NB4 (cell line): ENCODE measurements around the gene BTBD9.

ENCODE experiments used
- DNase-seq: peaks from one replicate; pipeline ENCODE4 v3.0.0; 2010; ENCODE audit warnings: low read depth
- H3K4me3 ChIP-seq: one replicate; pipeline ENCODE4 v1.5.1; 2011; ENCODE audit warnings: mild to moderate bottlenecking, low read depth, low read length, moderate library complexity
- MAX ChIP-seq: IDR thresholded peaks from 2 replicates; pipeline ENCODE4 v1.6.1; 2011; ENCODE audit warnings: low read depth, low read length
- MYC ChIP-seq: IDR thresholded peaks from 2 replicates; pipeline ENCODE4 v1.6.1; 2011; ENCODE audit warnings: low read depth, low read length
- POLR2A ChIP-seq: IDR thresholded peaks from 2 replicates; pipeline ENCODE4 v1.6.1; 2011; ENCODE audit warnings: mild to moderate bottlenecking; ENCODE audit not compliant: insufficient read length; ENCODE audit errors: extremely low read depth
- TF ChIP-seq, protein P1 (sequence below): IDR thresholded peaks from one replicate; pipeline ENCODE4 v1.5.1; 2012; ENCODE audit warnings: low read depth, low read length

The BTBD9 gene

GRCh38 chr6:38148606-38149005, 491.1 kb downstream of the BTBD9 start:
- no peak for DNase-seq
- TF ChIP-seq, protein P1, sequence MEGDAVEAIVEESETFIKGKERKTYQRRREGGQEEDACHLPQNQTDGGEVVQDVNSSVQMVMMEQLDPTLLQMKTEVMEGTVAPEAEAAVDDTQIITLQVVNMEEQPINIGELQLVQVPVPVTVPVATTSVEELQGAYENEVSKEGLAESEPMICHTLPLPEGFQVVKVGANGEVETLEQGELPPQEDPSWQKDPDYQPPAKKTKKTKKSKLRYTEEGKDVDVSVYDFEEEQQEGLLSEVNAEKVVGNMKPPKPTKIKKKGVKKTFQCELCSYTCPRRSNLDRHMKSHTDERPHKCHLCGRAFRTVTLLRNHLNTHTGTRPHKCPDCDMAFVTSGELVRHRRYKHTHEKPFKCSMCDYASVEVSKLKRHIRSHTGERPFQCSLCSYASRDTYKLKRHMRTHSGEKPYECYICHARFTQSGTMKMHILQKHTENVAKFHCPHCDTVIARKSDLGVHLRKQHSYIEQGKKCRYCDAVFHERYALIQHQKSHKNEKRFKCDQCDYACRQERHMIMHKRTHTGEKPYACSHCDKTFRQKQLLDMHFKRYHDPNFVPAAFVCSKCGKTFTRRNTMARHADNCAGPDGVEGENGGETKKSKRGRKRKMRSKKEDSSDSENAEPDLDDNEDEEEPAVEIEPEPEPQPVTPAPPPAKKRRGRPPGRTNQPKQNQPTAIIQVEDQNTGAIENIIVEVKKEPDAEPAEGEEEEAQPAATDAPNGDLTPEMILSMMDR = no peak
- TF ChIP-seq POLR2A (no peak), MAX (no peak), MYC (no peak)
- H3K4me3 ChIP-seq = no peak overlapping the region

DNA sequence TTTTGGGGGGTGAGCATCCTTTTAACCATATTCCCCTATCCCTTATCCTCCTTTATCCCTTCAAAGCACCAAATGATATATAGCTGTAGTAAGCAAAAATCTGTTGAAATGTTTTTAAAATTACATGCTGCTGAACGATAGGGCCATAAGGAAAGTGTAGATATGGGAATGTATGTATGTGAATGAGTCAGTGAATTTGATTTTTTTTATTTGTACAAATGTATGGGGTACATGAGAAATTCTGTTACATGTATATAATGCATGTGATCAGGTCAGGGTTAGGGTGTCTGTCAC, 493.0 kb downstream of the BTBD9 start:
- no peak for DNase-seq
- no peak for TF ChIP-seq MYC
- H3K4me3 ChIP-seq = no peak overlapping the region

DNA sequence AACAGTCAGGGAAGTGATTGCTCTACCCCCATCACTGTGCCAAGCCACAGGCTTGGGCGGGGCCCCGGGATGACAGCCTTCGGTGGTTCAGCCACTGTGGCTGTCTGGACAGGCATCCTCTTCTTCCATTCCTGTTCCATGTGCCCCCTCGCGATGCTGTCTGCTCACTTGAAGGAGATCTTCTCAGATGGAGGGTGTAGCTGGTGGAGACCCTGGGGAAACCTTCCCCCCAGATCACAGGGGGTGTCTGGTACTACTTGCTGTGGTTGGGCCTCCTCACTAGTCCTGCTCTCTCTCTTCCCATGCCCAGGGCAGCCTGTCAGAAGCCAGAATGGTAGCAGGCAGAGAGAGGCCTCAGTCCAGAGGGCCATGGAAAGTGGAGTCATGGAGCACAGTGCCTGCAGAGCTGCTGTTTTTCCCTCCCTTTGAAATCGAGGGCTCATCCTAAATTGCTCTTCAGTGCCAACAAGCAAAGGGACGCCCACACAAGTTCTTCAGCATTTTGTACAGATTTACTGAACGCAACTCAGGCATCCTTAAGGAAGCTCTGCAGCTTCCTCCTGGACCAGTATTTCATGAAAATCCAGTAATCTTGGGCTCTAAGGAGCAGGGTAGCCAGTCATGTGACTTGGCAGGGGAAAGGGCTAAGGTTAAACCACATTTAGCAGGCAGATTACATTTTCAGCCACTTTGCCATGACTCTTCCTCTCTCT, 493.6 kb downstream of the BTBD9 start:
- H3K4me3 ChIP-seq = no peak overlapping the region
- TF ChIP-seq POLR2A (no peak), MAX (no peak), MYC (no peak)
- TF ChIP-seq, protein P1 = no peak
- no peak for DNase-seq

- no peak overlapping the region for H3K4me3 ChIP-seq
- TF ChIP-seq MYC = no peak
- TF ChIP-seq MAX = no peak
- TF ChIP-seq POLR2A = no peak
- TF ChIP-seq, protein P1 = no peak
- DNase-seq = no peak
Measured at GRCh38 chr6:38144365-38144945, 495.3 kb downstream of the BTBD9 start.

- TF ChIP-seq MAX (no peak), MYC (no peak), POLR2A (no peak)
- TF ChIP-seq, protein P1 = no peak
- DNase-seq = no peak
- H3K4me3 ChIP-seq = no peak overlapping the region
Measured at GRCh38 chr6:38143191-38144150, 496.3 kb downstream of the BTBD9 start.
